ENCODE data around the gene ELAVL4.

ELAVL4 gene

DNA sequence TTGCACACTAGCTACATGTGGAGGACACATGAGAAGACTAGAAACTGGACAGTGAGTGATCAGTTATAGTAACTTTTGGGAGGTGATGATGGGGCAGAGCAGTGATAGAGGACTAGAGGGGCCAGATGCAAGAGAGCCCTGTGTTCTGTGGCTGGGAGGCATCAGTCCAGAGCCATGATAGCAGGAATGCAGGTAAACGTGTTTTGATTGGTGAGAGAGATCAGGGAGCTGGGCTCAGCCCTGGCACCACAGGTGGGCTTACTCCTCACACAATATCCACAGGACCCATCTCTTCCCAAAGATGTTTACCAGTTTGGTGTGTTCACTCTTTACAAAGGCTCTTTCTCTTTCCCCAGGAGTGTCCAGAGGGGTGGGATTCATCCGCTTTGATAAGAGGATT, 86.5 kb downstream of the ELAVL4 start:
- Histone ChIP-seq H2BK120ac (ENCODE audit: insufficient read depth, low read length, poor library complexity) (no peak overlapping the region), H3K14ac (ENCODE audit: low read length) (no peak overlapping the region), H2AFZ (ENCODE audit: insufficient read depth, low read length, poor library complexity) (no peak overlapping the region), H2BK12ac (ENCODE audit: low read length) (no peak overlapping the region), H3K9me3 (ENCODE audit: insufficient read depth, low read depth, low read length) (peaks cover 2% of the 10 kb centered on the region), H3K4me2 (ENCODE audit: low read length) (no peak overlapping the region), H4K12ac (ENCODE audit: low read depth, low read length) (no peak overlapping the region), H4K91ac (ENCODE audit: low read depth, low read length) (no peak overlapping the region), H3K23ac (ENCODE audit: low read length) (no peak overlapping the region), H3K79me1 (ENCODE audit: low read length) (no peaks in the 10 kb centered on the region), H3K18ac (ENCODE audit: low read length) (no peak overlapping the region), H4K8ac (ENCODE audit: low read depth, low read length) (no peak overlapping the region), H3K4ac (ENCODE audit: low read depth, low read length) (no peak overlapping the region), H3K4me1 (ENCODE audit: control insufficient read depth in 1 of 2, insufficient read depth in 2 of 2, low read length in 2 of 2) (no peaks in the 10 kb centered on the region), H3K27ac (ENCODE audit: low read depth, low read length) (no peak overlapping the region), H2BK5ac (ENCODE audit: low read depth, low read length, poor library complexity) (no peak overlapping the region), H2AK5ac (ENCODE audit: low read length) (no peak overlapping the region), H3K4me3 (ENCODE audit: low read depth, low read length) (no peak overlapping the region), H3K9ac (ENCODE audit: low read length) (no peak overlapping the region), H3K79me2 (ENCODE audit: control insufficient read depth, insufficient read depth, low read length, poor library complexity) (no peaks in the 10 kb centered on the region), H3K36me3 (ENCODE audit: control insufficient read depth in 1 of 2, insufficient read depth in 2 of 2, low read length in 2 of 2) (no peaks in the 10 kb centered on the region), H3K27me3 (ENCODE audit: insufficient read depth, low read length) (no peaks in the 10 kb centered on the region)
- DNase-seq = no peak
- WGBS (ENCODE audit: extremely low coverage, insufficient coverage, insufficient read length) = no CpG with 5 or more reads among the region's 2 CpGs

DNA sequence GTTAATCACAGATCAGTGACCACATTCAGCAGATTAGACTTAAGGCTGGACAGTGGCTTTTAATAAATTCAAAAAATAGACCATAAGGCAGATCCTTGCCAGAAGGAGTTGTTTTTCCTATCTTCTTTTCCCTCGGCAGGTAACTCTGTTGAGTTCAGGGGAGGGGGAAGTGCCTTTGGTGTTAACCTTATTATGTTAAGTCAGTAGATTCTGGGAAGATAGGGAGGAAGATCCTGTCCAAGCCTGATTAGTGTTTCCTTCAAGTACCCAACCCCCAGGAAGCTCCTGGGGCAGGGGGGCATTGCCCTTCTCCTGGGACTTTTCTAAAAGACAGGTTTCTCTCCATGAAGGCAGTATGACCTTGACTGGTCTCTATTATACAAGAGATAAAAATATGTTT, 87.4 kb downstream of the ELAVL4 start:
- H4K8ac ChIP-seq (ENCODE audit: low read depth, low read length) = no peak overlapping the region
- no peak overlapping the region for H2BK12ac ChIP-seq (ENCODE audit: low read length)
- no peak overlapping the region for H2AK5ac ChIP-seq (ENCODE audit: low read length)
- H4K91ac ChIP-seq (ENCODE audit: low read depth, low read length) = no peak overlapping the region
- no peak overlapping the region for H3K23ac ChIP-seq (ENCODE audit: low read length)
- no peak overlapping the region for H3K14ac ChIP-seq (ENCODE audit: low read length)
- H3K27me3 ChIP-seq (ENCODE audit: insufficient read depth, low read length) = no peaks in the 10 kb centered on the region
- no peaks in the 10 kb centered on the region for H3K4me1 ChIP-seq (ENCODE audit: control insufficient read depth in 1 of 2, insufficient read depth in 2 of 2, low read length in 2 of 2)
- no peaks in the 10 kb centered on the region for H3K79me2 ChIP-seq (ENCODE audit: control insufficient read depth, insufficient read depth, low read length, poor library complexity)
- no peaks in the 10 kb centered on the region for H3K79me1 ChIP-seq (ENCODE audit: low read length)
- no peak overlapping the region for H3K4me2 ChIP-seq (ENCODE audit: low read length)
- H3K27ac ChIP-seq (ENCODE audit: low read depth, low read length) = no peak overlapping the region
- H2BK5ac ChIP-seq (ENCODE audit: low read depth, low read length, poor library complexity) = no peak overlapping the region
- no peak overlapping the region for H3K4me3 ChIP-seq (ENCODE audit: low read depth, low read length)
- peaks cover 2% of the 10 kb centered on the region for H3K9me3 ChIP-seq (ENCODE audit: insufficient read depth, low read depth, low read length)
- H3K4ac ChIP-seq (ENCODE audit: low read depth, low read length) = no peak overlapping the region
- H2AFZ ChIP-seq (ENCODE audit: insufficient read depth, low read length, poor library complexity) = no peak overlapping the region
- no peaks in the 10 kb centered on the region for H3K36me3 ChIP-seq (ENCODE audit: control insufficient read depth in 1 of 2, insufficient read depth in 2 of 2, low read length in 2 of 2)
- DNase-seq = no peak
- H3K18ac ChIP-seq (ENCODE audit: low read length) = no peak overlapping the region
- H3K9ac ChIP-seq (ENCODE audit: low read length) = no peak overlapping the region
- no peak overlapping the region for H2BK120ac ChIP-seq (ENCODE audit: insufficient read depth, low read length, poor library complexity)
- no peak overlapping the region for H4K12ac ChIP-seq (ENCODE audit: low read depth, low read length)
- no CpG with 5 or more reads among the region's 1 CpG for WGBS (ENCODE audit: extremely low coverage, insufficient coverage, insufficient read length)

DNA sequence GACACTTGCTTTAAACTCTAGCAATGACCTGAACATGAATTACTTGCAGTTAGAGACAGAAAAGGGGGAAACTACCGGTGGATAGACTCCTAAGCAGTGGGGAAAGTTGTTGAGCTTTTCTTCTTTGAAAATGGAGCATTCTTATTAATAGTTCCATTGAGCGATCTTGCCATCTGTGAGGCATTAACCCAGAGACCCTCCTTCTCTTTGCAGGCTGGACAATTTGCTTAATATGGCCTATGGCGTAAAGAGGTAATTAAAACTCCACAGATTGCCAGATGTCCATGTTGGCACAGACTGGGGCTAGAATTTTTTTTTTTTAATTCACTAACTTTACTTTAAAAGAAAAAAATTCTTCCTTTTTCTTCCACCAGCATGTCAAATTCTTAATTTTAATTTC, 88.5 kb downstream of the ELAVL4 start:
- Histone ChIP-seq H2BK5ac (ENCODE audit: low read depth, low read length, poor library complexity) (no peak overlapping the region), H3K4me2 (ENCODE audit: low read length) (no peak overlapping the region), H3K79me2 (ENCODE audit: control insufficient read depth, insufficient read depth, low read length, poor library complexity) (no peaks in the 10 kb centered on the region), H3K27me3 (ENCODE audit: insufficient read depth, low read length) (no peaks in the 10 kb centered on the region), H3K9ac (ENCODE audit: low read length) (no peak overlapping the region), H3K18ac (ENCODE audit: low read length) (no peak overlapping the region), H3K4me3 (ENCODE audit: low read depth, low read length) (no peak overlapping the region), H3K27ac (ENCODE audit: low read depth, low read length) (no peak overlapping the region), H2AK5ac (ENCODE audit: low read length) (no peak overlapping the region), H4K8ac (ENCODE audit: low read depth, low read length) (no peak overlapping the region), H3K79me1 (ENCODE audit: low read length) (no peaks in the 10 kb centered on the region), H2BK12ac (ENCODE audit: low read length) (no peak overlapping the region), H3K14ac (ENCODE audit: low read length) (no peak overlapping the region), H2BK120ac (ENCODE audit: insufficient read depth, low read length, poor library complexity) (no peak overlapping the region), H4K91ac (ENCODE audit: low read depth, low read length) (no peak overlapping the region), H3K36me3 (ENCODE audit: control insufficient read depth in 1 of 2, insufficient read depth in 2 of 2, low read length in 2 of 2) (no peaks in the 10 kb centered on the region), H3K4ac (ENCODE audit: low read depth, low read length) (no peak overlapping the region), H3K23ac (ENCODE audit: low read length) (no peak overlapping the region), H2AFZ (ENCODE audit: insufficient read depth, low read length, poor library complexity) (no peak overlapping the region), H3K4me1 (ENCODE audit: control insufficient read depth in 1 of 2, insufficient read depth in 2 of 2, low read length in 2 of 2) (no peaks in the 10 kb centered on the region), H3K9me3 (ENCODE audit: insufficient read depth, low read depth, low read length) (no peaks in the 10 kb centered on the region), H4K12ac (ENCODE audit: low read depth, low read length) (no peak overlapping the region)
- no peak for DNase-seq
- WGBS (ENCODE audit: extremely low coverage, insufficient coverage, insufficient read length) = no CpG with 5 or more reads among the region's 3 CpGs

DNA sequence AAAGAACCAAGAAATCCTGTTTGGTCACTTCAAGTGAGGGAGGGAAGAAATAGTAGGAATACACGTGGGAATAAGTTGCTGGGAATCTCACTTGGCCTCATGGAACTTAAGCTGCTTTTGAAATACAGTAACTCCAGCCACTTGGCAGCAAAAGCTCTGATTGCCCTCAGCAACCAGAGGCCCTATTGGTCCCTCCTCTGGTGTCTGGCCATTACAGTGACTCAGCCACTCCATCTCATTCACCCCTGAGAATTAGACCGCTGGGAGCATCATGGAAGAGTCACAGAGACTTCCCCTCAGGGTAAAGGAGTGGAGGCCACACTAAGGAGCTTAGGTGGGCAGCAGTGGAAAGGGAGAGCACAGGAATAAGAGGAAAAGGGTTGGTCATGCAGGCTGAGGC, 99.6 kb downstream of the ELAVL4 start:
- Histone ChIP-seq H3K36me3 (ENCODE audit: control insufficient read depth in 1 of 2, insufficient read depth in 2 of 2, low read length in 2 of 2) (no peaks in the 10 kb centered on the region), H3K4me3 (ENCODE audit: low read depth, low read length) (no peak overlapping the region), H3K4ac (ENCODE audit: low read depth, low read length) (no peak overlapping the region), H3K14ac (ENCODE audit: low read length) (no peak overlapping the region), H3K27me3 (ENCODE audit: insufficient read depth, low read length) (no peaks in the 10 kb centered on the region), H2AFZ (ENCODE audit: insufficient read depth, low read length, poor library complexity) (no peak overlapping the region), H2BK120ac (ENCODE audit: insufficient read depth, low read length, poor library complexity) (no peak overlapping the region), H4K12ac (ENCODE audit: low read depth, low read length) (no peak overlapping the region), H2BK5ac (ENCODE audit: low read depth, low read length, poor library complexity) (no peak overlapping the region), H3K79me1 (ENCODE audit: low read length) (no peaks in the 10 kb centered on the region), H4K8ac (ENCODE audit: low read depth, low read length) (no peak overlapping the region), H2AK5ac (ENCODE audit: low read length) (no peak overlapping the region), H3K4me2 (ENCODE audit: low read length) (no peak overlapping the region), H3K18ac (ENCODE audit: low read length) (no peak overlapping the region), H4K91ac (ENCODE audit: low read depth, low read length) (no peak overlapping the region), H3K9ac (ENCODE audit: low read length) (no peak overlapping the region), H3K9me3 (ENCODE audit: insufficient read depth, low read depth, low read length) (peaks cover 1% of the 10 kb centered on the region), H3K23ac (ENCODE audit: low read length) (no peak overlapping the region), H3K27ac (ENCODE audit: low read depth, low read length) (no peak overlapping the region), H3K79me2 (ENCODE audit: control insufficient read depth, insufficient read depth, low read length, poor library complexity) (no peaks in the 10 kb centered on the region), H2BK12ac (ENCODE audit: low read length) (no peak overlapping the region), H3K4me1 (ENCODE audit: control insufficient read depth in 1 of 2, insufficient read depth in 2 of 2, low read length in 2 of 2) (no peaks in the 10 kb centered on the region)
- no CpG with 5 or more reads among the region's 2 CpGs for WGBS (ENCODE audit: extremely low coverage, insufficient coverage, insufficient read length)
- no peak for DNase-seq

Data from trophoblast cell (in vitro differentiated cells and primary cell).